ENCODE results near the gene LRP2. TPM values are rescaled to one million over a fixed set of nuclear protein-coding genes. Genes with fewer than 3 reads are reported as not detected.

The LRP2 gene
- total RNA-seq, 1 experiment from 2014 or later: 260 TPM

DNA sequence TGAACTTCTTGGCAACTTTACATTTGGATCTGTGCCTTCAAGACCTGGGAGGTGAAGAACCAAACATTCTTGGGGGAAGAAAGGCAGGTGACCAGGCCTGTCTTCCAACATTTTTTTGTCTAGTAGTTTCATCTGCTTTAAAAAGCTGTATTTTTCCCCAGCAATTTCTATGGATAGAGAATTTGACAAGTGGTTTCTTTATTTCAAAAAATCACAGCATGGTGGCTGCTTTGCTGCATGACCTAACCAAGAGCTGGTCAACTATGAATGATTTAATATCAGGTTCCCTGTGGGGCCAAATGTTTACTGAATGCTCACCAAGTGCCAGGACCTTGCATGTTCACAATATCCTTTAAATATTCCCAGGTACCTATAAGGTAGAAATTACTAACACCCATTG lies 19.1 kb downstream of the LRP2 start:
- H3K27me3 Mint-ChIP-seq (ENCODE audit: insufficient read depth, unreplicated experiment): no peaks in the 10 kb centered on the region
- H3K4me1 Mint-ChIP-seq (ENCODE audit: low read depth, unreplicated experiment): peaks cover 37% of the 10 kb centered on the region
- H3K27ac Mint-ChIP-seq (ENCODE audit: unreplicated experiment): peak overlapping the region; percentile 20
- CTCF ChIA-PET: no interaction called here
- H3K36me3 Mint-ChIP-seq (ENCODE audit: insufficient read depth, unreplicated experiment): peaks cover 46% of the 10 kb centered on the region
- Histone ChIP-seq H3K9me3 (no peaks in the 10 kb centered on the region), H3K36me3 (ENCODE audit: control insufficient read depth, insufficient read depth, low read length) (no peaks in the 10 kb centered on the region), H3K27me3 (replicated peaks; ENCODE audit: control insufficient read depth, insufficient read depth, low read length) (no peaks in the 10 kb centered on the region), H3K4me1 (peaks cover 29% of the 10 kb centered on the region), H3K4me3 (ENCODE audit: low read depth, low read length) (no peak overlapping the region)
- intact Hi-C loops (cut with micrococcal nuclease; ENCODE audit: unreplicated experiment): no loop called here
- no peaks in the 10 kb centered on the region for H3K9me3 Mint-ChIP-seq (ENCODE audit: unreplicated experiment)
- no TSS peak for BruUV-seq (replicated peaks)
- POLR2A ChIA-PET: no interaction called here
- H3K4me3 Mint-ChIP-seq (ENCODE audit: unreplicated experiment): no peak overlapping the region
- no peak for TF ChIP-seq CTCF (IDR thresholded peaks at IDR 0.05; ENCODE audit: insufficient read depth in 1 of 2, low read depth in 1 of 2, low read length in 1 of 2, severe bottlenecking in 1 of 2, unreplicated experiment in 1 of 2)
- DNase-seq: no peak

DNA sequence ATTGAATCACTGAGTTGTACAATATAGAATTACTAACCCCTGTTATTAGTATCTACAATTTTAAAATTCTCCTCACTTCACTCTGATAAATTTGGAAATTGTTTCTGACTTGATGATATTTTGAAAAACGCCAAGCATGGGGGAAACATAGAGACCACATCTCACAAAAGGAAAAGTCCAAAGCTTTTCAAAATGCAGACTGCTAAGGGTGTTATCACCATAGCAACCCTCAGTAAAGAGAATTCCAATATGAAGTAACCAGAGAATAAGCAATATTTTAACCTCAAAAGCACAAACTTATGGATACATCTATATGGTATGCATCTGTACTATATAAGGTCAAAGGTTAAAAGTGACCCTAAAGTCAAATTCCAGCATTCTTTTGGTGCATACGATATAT lies 22.7 kb downstream of the LRP2 start:
- no peaks in the 10 kb centered on the region for H3K27me3 Mint-ChIP-seq (ENCODE audit: insufficient read depth, unreplicated experiment)
- BruUV-seq (replicated peaks): no TSS peak
- no peaks in the 10 kb centered on the region for H3K9me3 Mint-ChIP-seq (ENCODE audit: unreplicated experiment)
- DNase-seq: no peak
- no peaks in the 10 kb centered on the region for H3K27me3 ChIP-seq (replicated peaks; ENCODE audit: control insufficient read depth, insufficient read depth, low read length)
- H3K36me3 ChIP-seq (ENCODE audit: control insufficient read depth, insufficient read depth, low read length): no peaks in the 10 kb centered on the region
- H3K4me3 ChIP-seq (ENCODE audit: low read depth, low read length): no peak overlapping the region
- H3K9me3 ChIP-seq: no peaks in the 10 kb centered on the region; the same call in 1 of the 2 replicates
- TF ChIP-seq CTCF (IDR thresholded peaks at IDR 0.05; ENCODE audit: insufficient read depth in 1 of 2, low read depth in 1 of 2, low read length in 1 of 2, severe bottlenecking in 1 of 2, unreplicated experiment in 1 of 2): no peak
- peaks cover 35% of the 10 kb centered on the region for H3K4me1 ChIP-seq
- peaks cover 19% of the 10 kb centered on the region for H3K4me1 Mint-ChIP-seq (ENCODE audit: low read depth, unreplicated experiment)
- H3K27ac Mint-ChIP-seq (ENCODE audit: unreplicated experiment): no peak overlapping the region
- ChIA-PET CTCF (no interaction called here), POLR2A (interaction anchor here (0.6 kb wide), 1 partner anchor 15 kb away, joined by 4 read pairs; no protein-coding TSS in a partner anchor)
- no peak overlapping the region for H3K4me3 Mint-ChIP-seq (ENCODE audit: unreplicated experiment)
- intact Hi-C loops (cut with micrococcal nuclease; ENCODE audit: unreplicated experiment): no loop called here
- peaks cover 37% of the 10 kb centered on the region for H3K36me3 Mint-ChIP-seq (ENCODE audit: insufficient read depth, unreplicated experiment)

DNA sequence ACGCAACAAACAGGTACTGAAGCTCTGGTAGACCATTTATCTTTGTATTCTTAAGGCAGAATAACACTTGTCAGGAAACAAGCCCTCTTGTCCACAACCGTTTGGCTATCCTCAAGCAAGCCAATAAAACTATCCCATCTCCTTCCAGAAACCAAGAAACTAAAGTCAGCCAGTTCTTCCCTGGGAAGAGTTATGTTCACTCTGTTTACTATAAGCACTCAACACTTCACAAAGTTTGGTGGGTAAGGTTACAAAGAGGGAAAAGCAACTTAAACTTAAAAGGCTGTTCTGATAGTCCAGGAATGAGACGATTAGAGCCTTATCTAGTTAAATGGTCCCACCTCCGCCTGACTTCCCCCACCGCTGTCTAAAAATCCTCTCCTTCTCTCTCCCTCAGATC lies 25.6 kb downstream of the LRP2 start:
- no peaks in the 10 kb centered on the region for H3K9me3 Mint-ChIP-seq (ENCODE audit: unreplicated experiment)
- intact Hi-C loops (cut with micrococcal nuclease; ENCODE audit: unreplicated experiment): no loop called here
- no peaks in the 10 kb centered on the region for H3K27me3 ChIP-seq (replicated peaks; ENCODE audit: control insufficient read depth, insufficient read depth, low read length)
- POLR2A ChIA-PET: no interaction called here
- no peaks in the 10 kb centered on the region for H3K27me3 Mint-ChIP-seq (ENCODE audit: insufficient read depth, unreplicated experiment)
- no peak overlapping the region for H3K4me3 ChIP-seq (ENCODE audit: low read depth, low read length)
- no peaks in the 10 kb centered on the region for H3K36me3 ChIP-seq (ENCODE audit: control insufficient read depth, insufficient read depth, low read length)
- peaks cover 37% of the 10 kb centered on the region for H3K4me1 ChIP-seq
- H3K9me3 ChIP-seq: no peaks in the 10 kb centered on the region; the same call in 1 of the 2 replicates
- peak overlapping the region; percentile 19 for H3K27ac Mint-ChIP-seq (ENCODE audit: unreplicated experiment)
- peaks cover 28% of the 10 kb centered on the region for H3K36me3 Mint-ChIP-seq (ENCODE audit: insufficient read depth, unreplicated experiment)
- DNase-seq: no peak
- CTCF ChIA-PET: no interaction called here
- BruUV-seq (replicated peaks): no TSS peak
- H3K4me3 Mint-ChIP-seq (ENCODE audit: unreplicated experiment): no peak overlapping the region
- peaks cover 11% of the 10 kb centered on the region for H3K4me1 Mint-ChIP-seq (ENCODE audit: low read depth, unreplicated experiment)
- no peak for TF ChIP-seq CTCF (IDR thresholded peaks at IDR 0.05; ENCODE audit: insufficient read depth in 1 of 2, low read depth in 1 of 2, low read length in 1 of 2, severe bottlenecking in 1 of 2, unreplicated experiment in 1 of 2)

All from Caco-2 (cell line).